ENCODE data around the gene CMAS.

DNA sequence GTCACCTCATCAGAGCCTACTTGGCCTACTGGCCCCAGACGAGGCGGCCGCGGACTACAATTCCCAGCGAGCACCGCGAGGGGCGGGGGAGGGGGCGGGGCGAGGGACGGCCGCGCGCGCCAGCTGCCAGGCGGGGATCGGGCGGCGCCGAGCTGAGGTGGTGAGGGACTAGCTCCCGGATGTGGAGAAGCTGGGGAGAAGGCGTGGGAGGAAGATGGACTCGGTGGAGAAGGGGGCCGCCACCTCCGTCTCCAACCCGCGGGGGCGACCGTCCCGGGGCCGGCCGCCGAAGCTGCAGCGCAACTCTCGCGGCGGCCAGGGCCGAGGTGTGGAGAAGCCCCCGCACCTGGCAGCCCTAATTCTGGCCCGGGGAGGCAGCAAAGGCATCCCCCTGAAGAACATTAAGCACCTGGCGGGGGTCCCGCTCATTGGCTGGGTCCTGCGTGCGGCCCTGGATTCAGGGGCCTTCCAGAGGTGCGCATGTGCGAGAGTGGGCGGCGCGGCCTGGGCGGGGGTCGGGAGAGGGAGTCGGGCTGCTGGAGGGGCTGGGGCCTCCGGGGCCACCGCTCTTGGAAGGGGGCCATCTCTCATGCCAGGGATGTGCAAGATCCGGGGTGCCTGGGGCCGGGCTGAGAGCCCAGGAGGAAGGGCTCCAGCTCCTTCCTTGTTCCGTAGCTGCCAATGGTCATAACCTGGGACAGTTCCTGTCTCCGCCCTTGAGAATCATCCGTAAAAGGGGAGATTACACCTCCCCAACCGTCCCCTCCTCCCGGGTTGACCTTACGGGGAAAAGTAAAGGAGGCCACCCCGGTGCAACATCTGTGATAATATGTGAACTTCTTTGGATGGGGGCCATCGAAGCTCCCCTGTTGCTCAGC lies at the start of gene CMAS:
- TF ChIP-seq, protein P1, sequence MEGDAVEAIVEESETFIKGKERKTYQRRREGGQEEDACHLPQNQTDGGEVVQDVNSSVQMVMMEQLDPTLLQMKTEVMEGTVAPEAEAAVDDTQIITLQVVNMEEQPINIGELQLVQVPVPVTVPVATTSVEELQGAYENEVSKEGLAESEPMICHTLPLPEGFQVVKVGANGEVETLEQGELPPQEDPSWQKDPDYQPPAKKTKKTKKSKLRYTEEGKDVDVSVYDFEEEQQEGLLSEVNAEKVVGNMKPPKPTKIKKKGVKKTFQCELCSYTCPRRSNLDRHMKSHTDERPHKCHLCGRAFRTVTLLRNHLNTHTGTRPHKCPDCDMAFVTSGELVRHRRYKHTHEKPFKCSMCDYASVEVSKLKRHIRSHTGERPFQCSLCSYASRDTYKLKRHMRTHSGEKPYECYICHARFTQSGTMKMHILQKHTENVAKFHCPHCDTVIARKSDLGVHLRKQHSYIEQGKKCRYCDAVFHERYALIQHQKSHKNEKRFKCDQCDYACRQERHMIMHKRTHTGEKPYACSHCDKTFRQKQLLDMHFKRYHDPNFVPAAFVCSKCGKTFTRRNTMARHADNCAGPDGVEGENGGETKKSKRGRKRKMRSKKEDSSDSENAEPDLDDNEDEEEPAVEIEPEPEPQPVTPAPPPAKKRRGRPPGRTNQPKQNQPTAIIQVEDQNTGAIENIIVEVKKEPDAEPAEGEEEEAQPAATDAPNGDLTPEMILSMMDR (IDR thresholded peaks at IDR 0.05; ENCODE audit: insufficient read depth, low read length), result no peak
- TF ChIP-seq, protein P2, sequence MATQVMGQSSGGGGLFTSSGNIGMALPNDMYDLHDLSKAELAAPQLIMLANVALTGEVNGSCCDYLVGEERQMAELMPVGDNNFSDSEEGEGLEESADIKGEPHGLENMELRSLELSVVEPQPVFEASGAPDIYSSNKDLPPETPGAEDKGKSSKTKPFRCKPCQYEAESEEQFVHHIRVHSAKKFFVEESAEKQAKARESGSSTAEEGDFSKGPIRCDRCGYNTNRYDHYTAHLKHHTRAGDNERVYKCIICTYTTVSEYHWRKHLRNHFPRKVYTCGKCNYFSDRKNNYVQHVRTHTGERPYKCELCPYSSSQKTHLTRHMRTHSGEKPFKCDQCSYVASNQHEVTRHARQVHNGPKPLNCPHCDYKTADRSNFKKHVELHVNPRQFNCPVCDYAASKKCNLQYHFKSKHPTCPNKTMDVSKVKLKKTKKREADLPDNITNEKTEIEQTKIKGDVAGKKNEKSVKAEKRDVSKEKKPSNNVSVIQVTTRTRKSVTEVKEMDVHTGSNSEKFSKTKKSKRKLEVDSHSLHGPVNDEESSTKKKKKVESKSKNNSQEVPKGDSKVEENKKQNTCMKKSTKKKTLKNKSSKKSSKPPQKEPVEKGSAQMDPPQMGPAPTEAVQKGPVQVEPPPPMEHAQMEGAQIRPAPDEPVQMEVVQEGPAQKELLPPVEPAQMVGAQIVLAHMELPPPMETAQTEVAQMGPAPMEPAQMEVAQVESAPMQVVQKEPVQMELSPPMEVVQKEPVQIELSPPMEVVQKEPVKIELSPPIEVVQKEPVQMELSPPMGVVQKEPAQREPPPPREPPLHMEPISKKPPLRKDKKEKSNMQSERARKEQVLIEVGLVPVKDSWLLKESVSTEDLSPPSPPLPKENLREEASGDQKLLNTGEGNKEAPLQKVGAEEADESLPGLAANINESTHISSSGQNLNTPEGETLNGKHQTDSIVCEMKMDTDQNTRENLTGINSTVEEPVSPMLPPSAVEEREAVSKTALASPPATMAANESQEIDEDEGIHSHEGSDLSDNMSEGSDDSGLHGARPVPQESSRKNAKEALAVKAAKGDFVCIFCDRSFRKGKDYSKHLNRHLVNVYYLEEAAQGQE (IDR thresholded peaks at IDR 0.05; ENCODE audit: insufficient replicate concordance, low read depth), result peak; percentile 88
- peak; percentile 37; the same call in 1 of the 2 replicates for TF ChIP-seq SPI1 (IDR thresholded peaks at IDR 0.05; ENCODE audit: borderline replicate concordance, low read depth)

Data from HL-60 (cell line).